Right lobe of liver (tissue), 6 donors: ENCODE results near the gene KCNMA1. TPM values are rescaled to one million over a fixed set of nuclear protein-coding genes. Genes with fewer than 3 reads are reported as not detected.

Experiments
- ATAC-seq, 4 donors: fragments of 200-7000 bp; cut with Tn5 transposase; one replicate each; pipeline ENCODE4 v1.9.1; 2020; ENCODE audit warnings: mild to moderate bottlenecking in 4 of 4, moderate library complexity in 4 of 4
- DNase-seq, 3 donors: peaks; one replicate each; pipeline ENCODE4 v3.0.0-alpha.2; 2020
- H3K27ac ChIP-seq, 3 donors: fragments of 200-600 bp; one replicate each; pipeline ENCODE4 v1.8.0; 2022
- H3K27me3 ChIP-seq, 2 donors: fragments of 200-600 bp; one replicate each; pipeline ENCODE4 v1.8.0; 2022
- H3K36me3 ChIP-seq, 4 donors: fragments of 200-600 bp; sonication (generic) in 1 of 4; one replicate each; pipeline versions ENCODE4 v1.5.1 to v1.8.0; 2017 to 2022; ENCODE audit warnings: control low read depth in 1 of 4
- H3K4me1 ChIP-seq, 4 donors: fragments of 200-600 bp; sonication (generic) in 1 of 4; one replicate each; pipeline versions ENCODE4 v1.5.1 to v1.8.0; 2017 to 2022; ENCODE audit warnings: control low read depth in 1 of 4
- H3K4me3 ChIP-seq, 3 donors: fragments of 200-600 bp; one replicate each; pipeline ENCODE4 v1.8.0; 2022
- H3K9me3 ChIP-seq, 4 donors: fragments of 200-600 bp; sonication (generic) in 1 of 4; one replicate each; pipeline versions ENCODE4 v1.5.1 to v1.8.0; 2017 to 2022; ENCODE audit warnings: control low read depth in 1 of 4
- POLR2A ChIP-seq: fragments of 450-650 bp; IDR thresholded peaks from one replicate; pipeline ENCODE4 v1.6.1; 2017; ENCODE audit warnings: antibody characterized with exemption, mild to moderate bottlenecking
- WGBS: methylation state at CpG from one replicate; pipeline ENCODE4 v1.1.6; 2018; ENCODE audit warnings: low coverage, low lambda C conversion rate; ENCODE audit not compliant: insufficient coverage; ENCODE audit errors: missing lambda C conversion rate; 5-methylcytosine and 5-hydroxymethylcytosine counted together
- intact Hi-C, 2 donors: fragments of 100-400 bp; cut with DNase I; formaldehyde crosslinking; loops; one replicate each; pipeline versions ENCODE4 v1.11.2 to v1.14.1; 2022
- total RNA-seq, 6 experiments: library from RNA; depleted of rRNA in 2 of 6; stranded (reverse); fragments of >200 nt in 2 of 6; fragmentation: NEBNext Ultra II Directional in 3 of 6; extraction: Animal tissue kit (Norgen Biotek cat#: 25700) in 3 of 6; gene quantifications; one replicate each; pipeline versions ENCODE4 v1.1.0 to v1.2.4, GENCODE V29; 2016 to 2023
- TF ChIP-seq, protein P1 (sequence below), 4 donors: fragments of 200-600 bp in 3 of 4; fragments of 450-650 bp in 1 of 4; IDR thresholded peaks; one replicate each; pipeline versions ENCODE4 v1.5.1 to v1.8.0; 2016 to 2022; ENCODE audit warnings: antibody characterized with exemption in 4 of 4, mild to moderate bottlenecking in 2 of 4
- donor health status: DM: no; HTN: yes; CAD: no.
- donor health status: DM: no; HTN: no; CAD: no.
- donor health status: DM: no; HTN: no; CAD: no.
- donor health status: DM: no; HTN: yes; CAD: no.
- donor health status: DM: no; HTN: yes; CAD: no.

Gene KCNMA1
- total RNA-seq, 6 experiments from 2014 or later, result 5.7 to 48.0 (median 15.1) TPM

DNA sequence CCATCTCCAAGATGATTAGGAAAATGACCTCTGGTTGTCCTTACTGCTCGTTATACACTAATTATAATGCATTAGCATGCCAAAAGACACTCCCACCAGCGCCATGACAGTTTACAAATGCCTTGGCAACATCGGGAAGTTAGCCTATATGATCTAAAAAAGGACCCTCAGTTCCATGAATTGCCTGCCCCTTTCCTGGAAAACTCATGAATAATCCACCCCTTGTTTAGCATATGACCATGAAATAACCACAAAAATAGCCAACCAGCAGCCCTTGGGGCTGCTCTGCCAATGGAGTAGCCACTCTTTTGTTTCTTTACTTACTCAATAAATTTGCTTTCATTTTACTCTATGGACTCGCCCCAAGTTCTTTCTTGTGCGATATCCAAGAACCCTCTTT lies 41.6 kb upstream of the KCNMA1 start:
- WGBS, result 58% methylated on average over 5 of the region's 5 CpGs
- DNase-seq (no peak), ATAC-seq (no peak)
- Histone ChIP-seq H3K4me1 (no peaks in the 10 kb centered on the region), H3K27ac (no peak overlapping the region), H3K4me3 (no peak overlapping the region), H3K27me3 (no peaks in the 10 kb centered on the region), H3K9me3 (no peaks in the 10 kb centered on the region), H3K36me3 (no peaks in the 10 kb centered on the region)
- TF ChIP-seq, protein P1, sequence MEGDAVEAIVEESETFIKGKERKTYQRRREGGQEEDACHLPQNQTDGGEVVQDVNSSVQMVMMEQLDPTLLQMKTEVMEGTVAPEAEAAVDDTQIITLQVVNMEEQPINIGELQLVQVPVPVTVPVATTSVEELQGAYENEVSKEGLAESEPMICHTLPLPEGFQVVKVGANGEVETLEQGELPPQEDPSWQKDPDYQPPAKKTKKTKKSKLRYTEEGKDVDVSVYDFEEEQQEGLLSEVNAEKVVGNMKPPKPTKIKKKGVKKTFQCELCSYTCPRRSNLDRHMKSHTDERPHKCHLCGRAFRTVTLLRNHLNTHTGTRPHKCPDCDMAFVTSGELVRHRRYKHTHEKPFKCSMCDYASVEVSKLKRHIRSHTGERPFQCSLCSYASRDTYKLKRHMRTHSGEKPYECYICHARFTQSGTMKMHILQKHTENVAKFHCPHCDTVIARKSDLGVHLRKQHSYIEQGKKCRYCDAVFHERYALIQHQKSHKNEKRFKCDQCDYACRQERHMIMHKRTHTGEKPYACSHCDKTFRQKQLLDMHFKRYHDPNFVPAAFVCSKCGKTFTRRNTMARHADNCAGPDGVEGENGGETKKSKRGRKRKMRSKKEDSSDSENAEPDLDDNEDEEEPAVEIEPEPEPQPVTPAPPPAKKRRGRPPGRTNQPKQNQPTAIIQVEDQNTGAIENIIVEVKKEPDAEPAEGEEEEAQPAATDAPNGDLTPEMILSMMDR (IDR thresholded peaks at IDR 0.05), result no peak
- TF ChIP-seq POLR2A, result no peak
- intact Hi-C loops, result no loop called here

DNA sequence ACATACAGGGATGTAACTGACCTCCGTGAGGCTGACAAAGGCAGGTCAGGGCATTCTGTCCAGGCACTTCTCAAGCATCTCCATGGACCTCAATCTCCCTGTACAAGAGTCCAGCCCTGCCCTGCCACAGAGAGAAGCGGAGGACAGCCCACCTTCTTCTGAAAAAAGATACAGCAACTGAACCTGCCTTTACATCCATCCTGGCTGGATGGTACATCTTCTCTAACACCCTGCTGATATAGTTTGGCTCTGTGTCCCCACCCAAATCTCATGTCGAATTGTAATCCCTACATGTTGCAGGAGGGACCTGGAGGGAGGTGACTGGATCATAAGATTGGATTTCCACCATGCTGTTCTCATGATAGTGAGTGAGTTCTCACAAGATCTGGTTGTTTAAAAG lies 40.5 kb upstream of the KCNMA1 start:
- Histone ChIP-seq H3K27me3 (no peaks in the 10 kb centered on the region), H3K36me3 (no peaks in the 10 kb centered on the region), H3K9me3 (no peaks in the 10 kb centered on the region), H3K27ac (no peak overlapping the region), H3K4me3 (no peak overlapping the region), H3K4me1 (no peaks in the 10 kb centered on the region)
- TF ChIP-seq POLR2A, result no peak
- TF ChIP-seq, protein P1 (IDR thresholded peaks at IDR 0.05), result no peak
- intact Hi-C loops, result no loop called here
- no peak for DNase-seq
- ATAC-seq, result no peak
- WGBS, result 62% methylated on average over 3 of the region's 3 CpGs

DNA sequence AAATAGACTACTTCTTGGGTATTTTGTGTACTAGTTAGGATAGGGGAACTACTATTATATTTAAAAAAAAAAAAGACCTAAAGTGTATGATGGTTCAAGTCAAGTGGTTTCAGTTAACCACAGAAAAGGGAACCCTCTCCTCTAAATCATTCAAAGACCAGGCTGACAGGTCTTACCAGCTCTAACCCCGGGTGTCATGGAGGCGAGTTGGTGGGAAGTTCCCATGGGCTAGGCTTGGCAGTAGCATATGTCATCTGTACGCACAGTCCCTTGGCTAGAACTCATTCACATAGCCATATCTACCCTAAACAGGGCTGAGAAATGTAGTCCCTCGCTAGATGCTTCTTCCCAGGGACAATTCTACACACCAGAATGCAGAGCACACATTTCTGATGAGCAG lies 37.7 kb upstream of the KCNMA1 start:
- no peak for ATAC-seq
- H3K4me1 ChIP-seq, result no peaks in the 10 kb centered on the region
- H3K9me3 ChIP-seq, result no peaks in the 10 kb centered on the region
- TF ChIP-seq, protein P1 (IDR thresholded peaks at IDR 0.05), result no peak
- TF ChIP-seq POLR2A, result no peak
- DNase-seq, result no peak
- H3K27me3 ChIP-seq, result no peaks in the 10 kb centered on the region
- no peak overlapping the region for H3K4me3 ChIP-seq
- no peaks in the 10 kb centered on the region for H3K36me3 ChIP-seq
- no peak overlapping the region for H3K27ac ChIP-seq
- 44% methylated on average over 3 of the region's 4 CpGs for WGBS
- intact Hi-C loops, result no loop called here

- no peak overlapping the region for H3K27ac ChIP-seq
- H3K27me3 ChIP-seq, result no peaks in the 10 kb centered on the region
- no peak for ATAC-seq
- no peak for DNase-seq
- 64% methylated on average over 6 of the region's 6 CpGs for WGBS
- no peaks in the 10 kb centered on the region for H3K36me3 ChIP-seq
- no peaks in the 10 kb centered on the region for H3K9me3 ChIP-seq
- intact Hi-C loops, result no loop called here
- H3K4me1 ChIP-seq, result no peaks in the 10 kb centered on the region
- TF ChIP-seq POLR2A, result no peak
- TF ChIP-seq, protein P1 (IDR thresholded peaks at IDR 0.05), result no peak
- H3K4me3 ChIP-seq, result no peak overlapping the region
These were observed 36.0 kb upstream of the KCNMA1 start for GRCh38 chr10:77673515-77674140.

DNA sequence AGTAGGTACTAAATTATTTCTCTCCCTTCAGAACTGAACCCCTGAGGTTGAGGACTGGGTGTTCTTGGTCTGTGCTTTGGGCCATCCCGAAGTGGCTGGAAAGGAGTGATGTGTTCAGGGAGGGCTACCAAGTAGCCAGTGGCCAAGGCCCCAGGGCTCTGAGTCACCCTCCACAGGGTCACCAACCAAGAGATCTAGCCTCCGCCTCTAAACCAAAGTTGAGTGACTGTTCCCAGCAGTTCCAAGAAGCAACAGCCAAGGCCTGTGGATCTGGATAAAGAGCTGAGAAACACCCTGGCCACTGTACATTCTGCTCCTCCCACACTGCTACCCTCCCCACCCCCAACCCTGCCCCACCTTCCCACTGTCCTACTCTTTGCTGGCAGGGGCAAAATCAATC lies 35.5 kb upstream of the KCNMA1 start:
- Histone ChIP-seq H3K27me3 (no peaks in the 10 kb centered on the region), H3K4me1 (no peaks in the 10 kb centered on the region), H3K27ac (no peak overlapping the region), H3K36me3 (no peaks in the 10 kb centered on the region), H3K9me3 (no peaks in the 10 kb centered on the region), H3K4me3 (no peak overlapping the region)
- DNase-seq (no peak), ATAC-seq (no peak)
- WGBS, result 57% methylated on average over 1 of the region's 2 CpGs
- intact Hi-C loops, result no loop called here
- TF ChIP-seq, protein P1 (IDR thresholded peaks at IDR 0.05), result no peak
- TF ChIP-seq POLR2A, result no peak
